Measurements from ENCODE around the gene POTEE.
"Not testable (repeated sequence)": the region's sequence is repeated elsewhere in the genome, so short reads cannot be mapped to it uniquely, and the experiment has no call there.

- TF ChIP-seq SUZ12 (IDR thresholded peaks at IDR 0.05; ENCODE audit: extremely low read depth, insufficient read depth, insufficient read length); ZNF274 (IDR thresholded peaks at IDR 0.05; ENCODE audit: low read depth, low read length): not testable (repeated sequence)
Observed at GRCh38 chr2:131178050-131178449, 31.3 kb upstream of the POTEE start.

All from NT2/D1 (cell line).